ENCODE data around the gene ZMYND8.
"Not testable (repeated sequence)": the region's sequence is repeated elsewhere in the genome, so short reads cannot be mapped to it uniquely, and the experiment has no call there.

The ZMYND8 gene

GRCh38 chr20:47224857-47225256 is 131.6 kb downstream of the ZMYND8 start:
- DNase-seq (ENCODE audit: low read depth) = no peak

- DNase-seq (ENCODE audit: low read depth) = no peak
These were observed 132.2 kb downstream of the ZMYND8 start for GRCh38 chr20:47224300-47224791.

GRCh38 chr20:47223896-47224295 is 132.6 kb downstream of the ZMYND8 start:
- DNase-seq (ENCODE audit: low read depth) = no peak

DNA sequence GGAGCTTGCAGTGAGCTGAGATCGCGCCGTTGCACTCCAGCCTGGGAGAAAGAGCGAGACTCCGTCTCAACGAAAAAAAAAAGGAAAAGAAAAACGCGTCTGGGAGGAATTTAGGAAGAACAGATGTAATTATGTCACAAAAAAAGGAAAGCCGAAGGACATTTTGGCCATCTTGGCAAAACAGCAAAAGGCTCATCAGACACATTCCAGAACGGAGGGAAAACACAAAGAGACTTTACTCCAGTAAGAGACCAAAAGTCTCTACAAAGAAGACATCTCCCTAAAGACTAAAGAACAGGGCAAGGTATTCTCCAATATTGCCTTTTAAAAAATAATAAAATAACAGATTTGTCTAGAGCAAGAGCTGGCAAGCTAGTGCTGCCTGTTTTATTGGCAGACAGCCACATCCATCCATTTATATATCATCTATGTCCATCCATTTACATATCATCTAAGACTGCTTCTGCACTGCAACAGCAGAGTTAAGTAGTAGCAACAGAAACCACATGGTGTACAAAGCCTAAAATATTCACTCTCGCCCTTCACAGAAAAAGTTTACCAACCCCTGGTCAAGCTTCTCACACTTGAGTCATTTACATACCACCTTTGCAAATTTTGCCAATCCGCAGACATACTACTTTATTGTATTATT is 133.9 kb downstream of the ZMYND8 start:
- no peak for DNase-seq (ENCODE audit: low read depth)

DNA sequence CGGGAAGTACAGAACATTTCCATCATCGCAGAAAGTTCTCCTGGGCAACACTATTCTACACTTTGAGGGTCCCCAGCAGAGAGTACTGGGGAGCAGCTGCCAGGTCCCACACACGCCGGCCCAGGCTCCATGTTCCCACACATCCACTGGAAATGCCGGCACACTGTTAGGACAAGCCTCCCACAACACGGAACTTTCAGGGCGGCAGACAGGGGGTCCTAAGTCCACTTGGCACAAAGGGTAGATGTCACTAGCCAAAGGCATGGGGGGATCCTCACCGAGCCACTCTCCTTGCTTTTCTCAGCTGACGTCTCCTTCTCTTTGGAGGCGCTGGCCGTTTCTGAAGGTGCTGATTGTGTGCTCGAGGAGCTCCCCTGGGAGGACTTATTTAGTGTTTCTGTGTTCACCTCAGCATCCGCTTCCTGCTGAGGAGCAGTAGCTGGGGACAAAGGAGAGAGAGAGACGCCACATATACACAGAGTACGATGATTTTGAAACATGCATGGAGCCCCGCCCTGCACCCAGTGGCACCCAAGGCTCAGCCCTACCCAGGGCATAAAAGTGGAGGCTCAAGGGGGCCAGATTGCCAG is 135.4 kb downstream of the ZMYND8 start:
- DNase-seq (ENCODE audit: low read depth) = no peak

GRCh38 chr20:47220161-47220582 is 136.3 kb downstream of the ZMYND8 start:
- DNase-seq (ENCODE audit: low read depth) = peak; percentile 36

DNA sequence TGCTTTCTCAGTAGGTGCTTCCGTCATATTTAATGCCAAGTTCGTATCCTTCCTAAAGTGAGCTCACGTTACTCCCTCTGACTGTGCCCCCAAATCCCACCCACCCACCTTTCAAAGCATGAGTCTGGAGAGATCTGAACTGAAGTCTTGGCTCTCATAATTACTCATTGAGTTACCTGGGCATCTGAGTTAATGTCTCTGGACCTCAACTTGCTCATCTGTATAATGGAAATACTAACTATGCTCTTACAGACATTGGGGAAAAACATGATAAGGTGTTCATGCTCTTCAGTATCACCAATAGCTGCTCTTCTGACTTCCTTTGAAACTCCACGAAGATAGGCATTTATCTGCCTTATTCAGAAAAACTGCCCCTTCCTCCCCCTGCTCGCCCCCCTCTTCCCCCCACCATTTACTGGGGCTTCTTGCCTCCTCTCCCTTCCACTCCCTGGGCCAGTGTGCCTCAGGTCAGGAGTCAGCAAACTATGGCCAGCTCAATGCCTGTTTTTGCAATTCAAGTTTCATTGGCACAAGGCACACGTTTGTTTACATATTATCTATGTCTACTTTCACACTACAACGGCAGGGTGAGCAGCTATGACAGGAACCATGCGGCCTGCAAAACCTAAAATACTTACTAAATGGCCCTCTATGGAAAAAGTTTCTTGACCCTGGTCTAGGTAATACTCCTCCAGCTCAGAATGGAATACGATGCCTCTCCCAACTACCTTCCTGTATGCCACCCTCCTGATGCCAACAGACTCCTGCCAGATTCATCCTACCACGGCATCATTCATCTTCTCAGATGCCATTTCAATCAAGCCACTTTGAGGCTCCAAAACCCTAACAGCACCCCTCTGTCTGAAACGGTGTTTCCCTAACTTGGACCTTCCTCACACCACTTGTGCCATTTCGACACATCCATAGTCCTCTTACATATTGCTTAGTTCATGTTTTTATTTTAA is 138.7 kb downstream of the ZMYND8 start:
- no peak for DNase-seq (ENCODE audit: low read depth)

- DNase-seq (ENCODE audit: low read depth) = no peak
These were observed 139.6 kb downstream of the ZMYND8 start for GRCh38 chr20:47216819-47217410.

GRCh38 chr20:47215653-47216397 is 140.7 kb downstream of the ZMYND8 start:
- no peak for DNase-seq (ENCODE audit: low read depth)

- no peak for DNase-seq (ENCODE audit: low read depth)
These were observed 142.5 kb downstream of the ZMYND8 start for GRCh38 chr20:47213966-47214365.

- no peak for DNase-seq (ENCODE audit: low read depth)
These were observed 143.8 kb downstream of the ZMYND8 start for GRCh38 chr20:47212606-47213207.

DNA sequence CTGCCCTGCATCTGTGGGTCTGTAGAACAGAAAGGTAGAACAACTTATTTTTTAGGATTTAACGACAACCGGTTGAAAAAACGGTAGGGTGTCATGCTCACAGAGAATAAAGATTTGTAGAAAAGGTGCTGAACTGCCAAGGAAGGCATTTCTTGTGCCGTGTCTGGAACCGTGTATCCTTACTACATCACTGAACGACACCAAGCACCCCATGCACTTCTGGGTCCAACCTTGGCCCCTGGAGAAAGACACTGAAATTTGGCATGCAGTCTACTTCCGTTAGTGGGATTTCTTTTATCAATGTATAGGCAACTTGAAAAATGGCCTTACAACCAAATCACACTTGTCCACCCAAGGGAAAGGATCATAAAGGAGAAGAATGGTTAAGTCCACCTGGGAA is 145.5 kb downstream of the ZMYND8 start:
- DNase-seq (ENCODE audit: low read depth) = no peak

DNA sequence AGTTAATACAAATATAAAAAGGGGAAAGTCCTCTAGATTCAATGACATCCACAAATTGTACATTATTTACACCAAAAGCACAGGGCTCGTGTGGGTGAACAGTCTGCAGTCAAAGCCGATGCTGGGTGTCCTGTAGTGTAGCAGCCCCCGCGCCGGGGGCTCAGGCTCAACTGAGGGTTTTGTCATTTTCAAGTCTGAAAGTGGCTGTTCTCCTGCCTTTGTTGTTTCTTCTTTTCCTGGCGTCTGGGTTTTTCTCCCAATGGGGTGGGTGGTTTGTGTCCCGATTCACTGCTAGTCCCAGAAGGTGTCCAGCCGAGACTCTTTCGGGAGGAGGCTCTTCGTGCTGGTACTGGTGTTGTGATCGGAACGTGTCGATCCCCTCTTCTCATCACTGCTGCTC is 146.0 kb downstream of the ZMYND8 start:
- no peak for DNase-seq (ENCODE audit: low read depth)

DNA sequence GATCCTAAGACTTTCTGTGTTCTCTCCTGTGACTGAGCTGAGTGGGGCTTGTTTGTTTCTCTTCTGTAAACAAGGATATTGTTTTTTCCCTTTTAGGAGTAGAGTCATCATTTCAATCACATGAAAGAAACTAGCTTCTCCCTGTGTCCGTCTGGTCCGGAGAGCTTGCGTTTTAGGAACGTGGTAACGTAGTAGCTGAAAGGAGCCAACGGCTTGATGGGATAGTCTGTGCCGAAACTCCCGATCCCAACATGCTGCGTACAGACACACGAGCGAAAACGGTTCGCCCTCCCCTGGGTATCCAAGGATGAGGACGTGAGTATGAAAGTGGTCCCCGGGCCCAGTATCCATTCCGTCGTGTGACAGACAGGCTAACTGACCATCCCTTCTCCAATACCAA is 146.5 kb downstream of the ZMYND8 start:
- no peak for DNase-seq (ENCODE audit: low read depth)

GRCh38 chr20:47208534-47209174 is 147.8 kb downstream of the ZMYND8 start:
- no peak for DNase-seq (ENCODE audit: low read depth)

GRCh38 chr20:47206962-47207641 is 149.4 kb downstream of the ZMYND8 start:
- DNase-seq (ENCODE audit: low read depth) = no peak

DNA sequence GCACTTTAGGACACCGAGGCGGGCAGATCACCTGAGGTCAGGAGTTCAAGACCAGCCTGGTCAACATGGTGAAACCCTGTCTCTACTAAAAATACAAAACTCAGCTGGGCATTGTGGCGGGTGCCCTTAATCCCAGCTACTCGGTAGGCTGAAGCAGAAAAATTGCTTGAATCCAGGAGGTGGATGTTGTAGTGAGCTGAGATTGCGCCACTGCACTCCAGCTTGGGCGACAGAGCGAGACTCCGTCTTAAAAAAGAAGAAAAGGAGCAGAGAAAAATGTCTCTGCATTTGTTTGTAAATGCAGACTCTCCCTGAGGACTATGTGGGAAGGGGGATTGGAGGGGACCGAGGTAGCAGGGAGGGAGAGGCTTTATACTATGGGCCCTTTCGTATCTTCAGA is 149.9 kb downstream of the ZMYND8 start:
- not testable (repeated sequence) for DNase-seq (ENCODE audit: low read depth)

- peak; percentile 39 for DNase-seq (ENCODE audit: low read depth)
These were observed 150.8 kb downstream of the ZMYND8 start for GRCh38 chr20:47205577-47206123.

DNA sequence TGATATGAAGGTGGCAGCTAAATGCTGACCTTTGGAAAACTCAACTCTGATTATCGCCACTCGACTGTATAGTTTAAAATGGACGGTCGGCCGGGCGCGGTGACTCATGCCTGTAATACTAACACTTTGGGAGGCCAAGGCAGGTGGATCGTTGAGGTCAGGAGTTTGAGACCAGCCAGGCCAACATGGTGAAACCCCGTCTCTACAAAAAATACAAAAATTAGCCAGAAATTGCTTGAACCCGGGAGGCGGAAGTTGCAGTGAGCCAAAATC is 151.7 kb downstream of the ZMYND8 start:
- DNase-seq (ENCODE audit: low read depth) = not testable (repeated sequence)

Measured in activated T-helper 9 cell treated with anti-CD3 and anti-CD28 coated beads, Interleukin-2, amount 50 U/mL, for 16 hours (primary cell).